CD4-positive, alpha-beta T cell (primary cell): ENCODE measurements around the gene PPM1A. TPM values are rescaled to one million over a fixed set of nuclear protein-coding genes. Genes with fewer than 3 reads are reported as not detected.
A peak's percentile ranks its signal among the peaks of the same experiment; 100 is the strongest.

Source experiments
- ATAC-seq: fragments of 200-7000 bp; cut with Tn5 transposase; one replicate; pipeline ENCODE4 v1.10.0; 2022; ENCODE audit warnings: mild to moderate bottlenecking; ENCODE audit not compliant: poor library complexity
- CTCF ChIA-PET: fragments of 350-600 bp; sonication (Branson Sonifier 250); formaldehyde crosslinking; loops from one replicate; lab custom pipeline; 2021; ENCODE audit warnings: antibody characterized with exemption, inconsistent platforms; lab: Charles Lee
- POLR2A ChIA-PET: fragments of 350-600 bp; sonication (Branson Sonifier 250); formaldehyde crosslinking; loops from one replicate; lab custom pipeline; 2021; ENCODE audit warnings: antibody characterized with exemption, inconsistent platforms; lab: Charles Lee
- DNase-seq, 14 experiments: peaks; one replicate each; pipeline ENCODE4 v3.0.0-alpha.2; 2013 to 2020; ENCODE audit warnings: mixed read lengths in 2 of 14
- H3K27ac ChIP-seq, 2 donors: one replicate each; pipeline versions ENCODE4 v1.5.1 to v1.7.0; 2013; ENCODE audit warnings: low read length in 2 of 2, low read depth in 1 of 2, mild to moderate bottlenecking in 1 of 2
- H3K27me3 ChIP-seq, 2 experiments: 1 replicate in 1 of 2; 2 replicates in 1 of 2; pipeline versions ENCODE4 v1.6.1 to v1.7.0; 2013; ENCODE audit warnings: low read length in 2 of 2, control low read depth in 1 of 2, mild to moderate bottlenecking in 1 of 2, moderate library complexity in 1 of 2; ENCODE audit not compliant: insufficient read depth in 2 of 2, control insufficient read depth in 1 of 2
- H3K36me3 ChIP-seq: one replicate; pipeline ENCODE4 v1.6.1; 2013; ENCODE audit warnings: low read length, control low read depth; ENCODE audit not compliant: insufficient read depth
- H3K4me1 ChIP-seq: one replicate; pipeline ENCODE4 v1.6.1; 2013; ENCODE audit warnings: low read length, control low read depth; ENCODE audit not compliant: insufficient read depth
- H3K4me3 ChIP-seq: one replicate; pipeline ENCODE4 v1.5.1; 2013; ENCODE audit warnings: mild to moderate bottlenecking, low read length, moderate library complexity
- H3K9me3 ChIP-seq, 2 experiments: 1 replicate in 1 of 2; 2 replicates in 1 of 2; pipeline versions ENCODE4 v1.6.1 to v1.7.0; 2013; ENCODE audit warnings: low read length in 2 of 2, mild to moderate bottlenecking in 2 of 2, control low read depth in 1 of 2, moderate library complexity in 1 of 2; ENCODE audit not compliant: control insufficient read depth in 1 of 2, insufficient read depth in 1 of 2
- H3K27ac Mint-ChIP-seq: one replicate; pipeline ENCODE4 v1.8.0; 2020; ENCODE audit warnings: mixed read lengths
- H3K27me3 Mint-ChIP-seq: one replicate; pipeline ENCODE4 v1.8.0; 2021; ENCODE audit warnings: mixed read lengths
- H3K36me3 Mint-ChIP-seq: one replicate; pipeline ENCODE4 v1.8.0; 2021; ENCODE audit warnings: low read depth, mixed read lengths
- H3K4me1 Mint-ChIP-seq: one replicate; pipeline ENCODE4 v1.8.0; 2021; ENCODE audit warnings: low read depth, mixed read lengths
- H3K4me3 Mint-ChIP-seq: one replicate; pipeline ENCODE4 v1.8.0; 2020; ENCODE audit warnings: mild to moderate bottlenecking, mixed read lengths
- H3K9me3 Mint-ChIP-seq: one replicate; pipeline ENCODE4 v1.8.0; 2020; ENCODE audit warnings: mixed read lengths
- CTCF ChIP-seq: fragments of 200-600 bp; IDR thresholded peaks from one replicate; pipeline ENCODE4 v1.8.0; 2022; ENCODE audit warnings: antibody characterized with exemption, mild to moderate bottlenecking
- intact Hi-C, 2 experiments: fragments of 100-400 bp; cut with DNase I in 1 of 2; cut with micrococcal nuclease in 1 of 2; formaldehyde crosslinking; loops; one replicate each; pipeline versions ENCODE4 v1.15.1 to v1.9.0; 2023 to 2025; cut with DNase I, micrococcal nuclease
- total RNA-seq, 174 experiments: library from RNA in 2 of 174; stranded (reverse) in 2 of 174; gene quantifications; one replicate each; pipeline ENCODE4 v1.2.3 and lab custom pipeline; 2021 to 2026

The PPM1A gene
- total RNA-seq, 2 experiments from 2014 or later, result 96.9 to 97.2 TPM

DNA sequence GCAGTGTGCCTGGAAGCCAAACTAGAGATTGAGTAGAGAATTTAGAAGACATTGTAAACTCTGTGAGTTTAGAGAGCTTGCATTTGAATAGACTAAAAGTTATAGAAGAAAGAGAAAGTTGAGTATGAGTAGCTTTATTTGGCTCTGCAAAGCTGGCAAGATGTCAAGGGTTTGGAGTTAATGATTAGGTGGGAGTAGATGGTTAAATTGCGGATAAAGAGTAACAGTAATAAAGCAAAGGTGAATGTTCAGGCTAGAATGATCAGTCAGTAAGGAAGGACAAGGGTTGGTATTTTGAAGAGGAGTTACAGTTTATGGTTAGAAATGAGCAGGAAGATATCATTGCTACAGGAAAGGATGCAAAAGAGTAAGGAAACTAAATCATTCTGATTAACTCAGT lies 5.2 kb downstream of the PPM1A start:
- no peak for DNase-seq
- Histone ChIP-seq H3K4me3 (no peak overlapping the region), H3K27ac (no peak overlapping the region), H3K4me1 (peaks cover 8% of the 10 kb centered on the region), H3K36me3 (no peaks in the 10 kb centered on the region), H3K27me3 (no peaks in the 10 kb centered on the region), H3K9me3 (no peaks in the 10 kb centered on the region)
- intact Hi-C loops, result loop anchor here in 1 of 2 experiments (5.0 to 10.0 kb wide), 2 partner anchors 287 to 731 kb away; partner anchors contain the start of genes SLC38A6 and TRMT5
- TF ChIP-seq CTCF, result no peak
- no peak overlapping the region for H3K27ac Mint-ChIP-seq
- H3K4me3 Mint-ChIP-seq, result peak overlapping the region; percentile 9
- POLR2A ChIA-PET, result interaction anchor here (1.4 kb wide), 1 partner anchor 15 kb away, joined by 3 read pairs; no protein-coding TSS in a partner anchor
- H3K27me3 Mint-ChIP-seq, result no peaks in the 10 kb centered on the region
- CTCF ChIA-PET, result interaction anchor here (0.7 kb wide), 1 partner anchor 96 kb away, joined by 3 read pairs; no protein-coding TSS in a partner anchor
- peaks cover 4% of the 10 kb centered on the region for H3K36me3 Mint-ChIP-seq
- no peaks in the 10 kb centered on the region for H3K9me3 Mint-ChIP-seq
- peaks cover 83% of the 10 kb centered on the region for H3K4me1 Mint-ChIP-seq
- ATAC-seq, result no peak

DNA sequence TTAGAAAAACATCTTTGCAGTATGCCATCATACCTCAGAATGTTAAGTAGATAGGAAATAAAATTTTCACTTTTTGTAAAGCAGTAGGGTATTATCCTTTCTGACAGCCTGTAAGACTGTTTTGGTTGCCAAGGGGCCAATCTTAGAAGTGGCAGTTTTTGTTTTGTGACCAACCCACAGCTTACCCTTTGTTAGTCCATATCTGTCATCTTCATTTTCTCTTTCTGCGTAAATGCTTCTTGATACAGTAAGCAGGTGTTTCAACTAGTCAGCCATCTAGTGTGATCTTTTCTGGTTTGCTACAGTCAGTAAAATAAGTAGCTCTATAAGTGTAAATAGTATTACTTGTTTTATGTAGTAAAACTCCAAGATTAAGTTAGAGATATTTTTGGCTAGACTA lies 8.8 kb downstream of the PPM1A start:
- H3K27ac Mint-ChIP-seq, result no peak overlapping the region
- Histone ChIP-seq H3K27me3 (no peaks in the 10 kb centered on the region), H3K4me1 (peaks cover 3% of the 10 kb centered on the region), H3K9me3 (peaks cover under 1 to 2% of the 10 kb centered on the region in 2 experiments), H3K36me3 (no peaks in the 10 kb centered on the region), H3K27ac (no peak overlapping the region), H3K4me3 (no peak overlapping the region)
- peaks cover 79% of the 10 kb centered on the region for H3K4me1 Mint-ChIP-seq
- CTCF ChIA-PET, result interaction anchor here (3.6 kb wide), 1 partner anchor 9 kb away, joined by 14 read pairs; no protein-coding TSS in a partner anchor
- H3K4me3 Mint-ChIP-seq, result no peak overlapping the region
- TF ChIP-seq CTCF, result no peak
- POLR2A ChIA-PET, result interaction anchor here (0.6 to 4.7 kb wide), 2 partner anchors 9 to 111 kb away, joined by 3 to 30 read pairs; partner anchors contain the start of gene PPM1A
- intact Hi-C loops, result loop anchor here in 1 of 2 experiments (10.0 kb wide), 1 partner anchor 727 kb away; the partner anchor contains the start of genes SLC38A6 and TRMT5
- DNase-seq (no peak), ATAC-seq (peak; percentile 32)
- no peaks in the 10 kb centered on the region for H3K27me3 Mint-ChIP-seq
- H3K9me3 Mint-ChIP-seq, result no peaks in the 10 kb centered on the region
- peaks cover 12% of the 10 kb centered on the region for H3K36me3 Mint-ChIP-seq

DNA sequence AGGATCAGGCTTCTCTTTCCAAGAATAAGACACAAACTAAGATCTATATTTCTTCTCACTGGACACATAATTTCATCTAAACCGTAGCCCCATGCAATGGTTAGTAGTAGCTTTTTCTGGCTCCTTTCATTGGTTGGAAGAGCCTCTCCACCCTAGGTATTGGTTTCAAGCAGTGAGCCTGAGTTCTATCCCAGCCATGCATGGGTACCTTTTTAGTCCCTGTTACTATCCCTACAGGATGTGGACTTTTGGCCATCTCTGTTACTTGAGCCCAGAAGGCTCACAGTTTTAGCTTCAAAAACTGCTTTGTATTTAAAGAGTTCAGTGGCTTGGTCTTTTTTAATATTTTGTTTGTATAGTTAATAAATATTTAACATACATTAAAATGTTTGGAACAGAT lies 16.1 kb downstream of the PPM1A start:
- no peak for ATAC-seq
- Mint-ChIP-seq H3K27me3 (no peaks in the 10 kb centered on the region), H3K36me3 (peaks cover 38% of the 10 kb centered on the region), H3K4me1 (peaks cover 54% of the 10 kb centered on the region), H3K4me3 (no peak overlapping the region), H3K27ac (no peak overlapping the region), H3K9me3 (peaks cover 4% of the 10 kb centered on the region)
- no peak for TF ChIP-seq CTCF
- Histone ChIP-seq H3K4me3 (no peak overlapping the region), H3K9me3 (peaks cover 4 to 11% of the 10 kb centered on the region in 2 experiments), H3K27me3 (no peaks in the 10 kb centered on the region), H3K27ac (no peak overlapping the region), H3K4me1 (no peaks in the 10 kb centered on the region), H3K36me3 (no peaks in the 10 kb centered on the region)
- ChIA-PET POLR2A (no interaction called here), CTCF (interaction anchor here (1.9 kb wide), 1 partner anchor 16 kb away, joined by 7 read pairs; the partner anchor contains the start of gene PPM1A)
- intact Hi-C loops, result loop anchor here (2.0 to 5.0 kb wide), 2 partner anchors 14 to 67 kb away; no protein-coding TSS in a partner anchor
- DNase-seq, result no peak
